DOHH2 (cell line): ENCODE measurements around the gene METTL8.

ENCODE experiments used
- EZH2phosphoT487 ChIP-seq: fragments of 200-600 bp; sonication (generic); IDR thresholded peaks from 2 replicates; pipeline ENCODE4 v1.6.1; 2017; ENCODE audit warnings: borderline replicate concordance, mild to moderate bottlenecking, antibody characterized with exemption, low read length, moderate library complexity, mixed read lengths
- TF ChIP-seq, protein P1 (sequence below): fragments of 200-600 bp; sonication (generic); IDR thresholded peaks from one replicate; pipeline ENCODE4 v1.5.1; 2014; ENCODE audit warnings: antibody characterized with exemption, mild to moderate bottlenecking, low read depth, low read length; ENCODE audit not compliant: poor library complexity, severe bottlenecking

DNA sequence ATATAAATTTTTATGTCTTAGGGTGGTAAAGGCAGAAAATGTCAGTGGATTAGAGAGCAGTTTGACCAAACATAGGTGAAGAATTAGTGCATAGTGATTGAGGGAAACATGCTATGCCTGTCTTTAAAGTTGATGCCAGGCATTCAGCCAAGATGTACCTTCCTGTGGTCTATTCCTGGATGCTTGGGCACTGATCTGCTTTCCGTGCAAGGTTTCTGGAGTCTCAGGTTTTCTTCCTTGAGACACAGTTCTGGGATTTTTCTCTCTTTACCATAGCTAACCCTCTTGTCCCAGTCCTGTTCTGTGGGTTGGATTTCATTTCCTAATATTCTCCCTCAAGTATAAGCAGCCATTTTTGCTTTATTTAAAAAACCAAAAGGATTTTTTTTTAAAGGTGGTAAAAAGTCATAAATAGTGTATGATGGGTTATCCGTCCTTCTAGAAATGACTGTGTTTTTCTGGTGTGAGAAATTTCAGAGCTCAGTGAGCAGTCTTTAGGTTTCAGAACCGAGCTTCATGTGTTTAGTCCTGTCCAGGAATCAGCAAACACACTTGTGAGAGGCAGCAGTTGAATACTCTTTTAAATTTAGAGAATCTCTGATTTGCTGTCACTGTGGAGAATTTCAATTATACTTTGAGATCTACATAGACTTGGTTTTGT lies 45.5 kb upstream of the METTL8 start:
- TF ChIP-seq, protein P1, sequence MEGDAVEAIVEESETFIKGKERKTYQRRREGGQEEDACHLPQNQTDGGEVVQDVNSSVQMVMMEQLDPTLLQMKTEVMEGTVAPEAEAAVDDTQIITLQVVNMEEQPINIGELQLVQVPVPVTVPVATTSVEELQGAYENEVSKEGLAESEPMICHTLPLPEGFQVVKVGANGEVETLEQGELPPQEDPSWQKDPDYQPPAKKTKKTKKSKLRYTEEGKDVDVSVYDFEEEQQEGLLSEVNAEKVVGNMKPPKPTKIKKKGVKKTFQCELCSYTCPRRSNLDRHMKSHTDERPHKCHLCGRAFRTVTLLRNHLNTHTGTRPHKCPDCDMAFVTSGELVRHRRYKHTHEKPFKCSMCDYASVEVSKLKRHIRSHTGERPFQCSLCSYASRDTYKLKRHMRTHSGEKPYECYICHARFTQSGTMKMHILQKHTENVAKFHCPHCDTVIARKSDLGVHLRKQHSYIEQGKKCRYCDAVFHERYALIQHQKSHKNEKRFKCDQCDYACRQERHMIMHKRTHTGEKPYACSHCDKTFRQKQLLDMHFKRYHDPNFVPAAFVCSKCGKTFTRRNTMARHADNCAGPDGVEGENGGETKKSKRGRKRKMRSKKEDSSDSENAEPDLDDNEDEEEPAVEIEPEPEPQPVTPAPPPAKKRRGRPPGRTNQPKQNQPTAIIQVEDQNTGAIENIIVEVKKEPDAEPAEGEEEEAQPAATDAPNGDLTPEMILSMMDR, result no peak
- TF ChIP-seq EZH2phosphoT487, result no peak
